ENCODE data around the gene PARD3B.
"Not testable (repeated sequence)": the region's sequence is repeated elsewhere in the genome, so short reads cannot be mapped to it uniquely, and the experiment has no call there.

Gene PARD3B

DNA sequence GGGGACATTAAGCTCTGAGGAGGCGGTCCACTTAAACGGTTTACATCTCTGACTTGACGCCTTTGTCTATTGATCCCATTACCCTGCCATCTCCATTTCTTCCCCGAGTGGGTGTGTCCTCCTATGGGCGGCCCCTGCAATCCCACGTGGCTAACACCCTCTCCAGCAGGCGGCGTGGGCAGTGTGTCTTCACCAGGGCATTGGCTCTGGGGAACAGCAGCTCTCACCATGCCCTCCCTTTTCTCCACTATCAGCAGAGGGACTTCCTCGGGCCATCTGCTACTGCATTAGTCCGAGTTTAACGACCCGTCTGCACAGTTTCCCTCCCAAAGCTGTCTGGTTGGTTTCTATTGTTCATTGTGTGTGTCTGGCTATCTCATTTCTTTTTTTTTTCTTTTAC is 625.1 kb downstream of the PARD3B start:
- DNase-seq = no peak

GRCh38 chr2:205171261-205171940 is 626.1 kb downstream of the PARD3B start:
- no peak for DNase-seq

DNA sequence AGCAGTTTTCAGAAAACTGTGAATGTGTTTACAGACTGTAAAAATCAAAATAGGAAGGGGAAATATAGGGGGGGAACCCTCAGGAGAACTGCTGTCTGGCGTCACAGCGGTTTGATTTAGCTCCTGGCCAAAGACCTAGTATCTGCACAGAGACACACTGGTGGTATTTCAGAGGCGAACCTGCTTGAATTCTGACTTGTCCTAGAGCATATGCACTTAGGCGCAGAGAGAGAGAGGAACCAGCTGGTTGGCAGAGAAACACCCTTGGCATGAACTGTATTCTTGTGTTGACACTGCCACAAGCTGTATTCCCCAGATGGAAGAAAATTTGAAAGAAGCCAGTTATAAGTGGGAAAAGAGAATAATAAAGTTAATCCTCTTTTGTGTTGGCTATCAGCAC is 630.6 kb downstream of the PARD3B start:
- DNase-seq = no peak

- no peak for DNase-seq
Observed at GRCh38 chr2:205176546-205176945, 631.3 kb downstream of the PARD3B start.

DNA sequence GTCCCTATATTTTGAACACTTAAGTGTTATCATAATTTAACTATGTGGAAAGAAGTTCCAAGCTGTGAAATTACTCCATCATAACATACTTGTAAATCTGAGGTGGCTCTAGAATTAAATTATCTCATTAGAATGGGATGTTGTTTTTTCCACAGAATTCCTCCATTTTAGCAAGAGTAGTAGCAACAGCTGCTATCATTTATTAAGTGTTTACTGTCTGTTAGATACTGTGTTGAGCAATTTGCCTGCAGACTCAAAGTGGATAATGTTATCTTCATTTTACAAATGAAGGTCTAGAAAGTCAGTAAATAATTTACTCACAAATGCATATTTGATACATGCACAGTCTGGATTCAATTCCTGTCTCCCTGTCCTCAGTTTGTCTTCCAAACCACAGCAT is 632.3 kb downstream of the PARD3B start:
- no peak for DNase-seq

DNA sequence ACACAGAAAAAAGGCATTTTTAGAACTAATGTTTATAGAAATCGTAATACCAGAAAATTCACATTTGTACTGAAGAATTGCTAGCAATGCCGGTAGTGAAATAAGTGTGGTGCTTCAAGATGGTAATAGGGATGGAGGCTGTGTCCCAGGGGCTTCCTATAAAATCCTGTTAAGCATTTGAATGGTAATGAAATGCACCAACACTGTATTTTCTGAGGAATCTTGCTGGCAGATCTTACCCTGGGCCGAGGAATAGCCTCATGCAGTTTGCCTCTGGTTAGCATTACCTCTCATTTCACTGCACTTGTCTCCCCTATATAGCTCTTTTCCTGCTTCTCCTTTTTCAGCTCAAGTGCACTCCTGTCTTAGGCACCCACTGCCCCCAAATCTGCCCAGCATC is 635.5 kb downstream of the PARD3B start:
- no peak for DNase-seq

GRCh38 chr2:205187731-205188130 is 642.5 kb downstream of the PARD3B start:
- no peak for DNase-seq

GRCh38 chr2:205188239-205189138 is 643.2 kb downstream of the PARD3B start:
- no peak for DNase-seq

- DNase-seq = no peak
Observed at GRCh38 chr2:205189301-205189700, 644.0 kb downstream of the PARD3B start.

DNA sequence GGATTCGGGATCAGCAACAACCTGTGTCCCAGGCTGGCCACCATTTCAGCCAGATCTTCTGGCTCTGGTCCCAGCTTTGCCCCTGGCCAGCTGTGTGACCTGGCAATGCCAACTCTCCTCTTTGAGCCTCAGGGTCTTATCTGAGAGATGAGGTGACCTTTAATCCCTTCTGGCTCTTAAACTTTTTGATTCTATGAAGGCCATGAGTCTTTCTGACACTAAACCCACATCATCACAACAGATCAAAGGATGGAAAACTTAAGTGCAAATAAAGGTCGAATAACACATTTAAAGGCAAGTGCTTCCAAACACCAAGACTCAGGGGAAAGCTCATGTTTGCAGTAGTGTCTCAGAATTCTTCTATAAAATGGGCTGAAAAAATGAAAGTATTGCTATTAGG is 645.3 kb downstream of the PARD3B start:
- no peak for DNase-seq

DNA sequence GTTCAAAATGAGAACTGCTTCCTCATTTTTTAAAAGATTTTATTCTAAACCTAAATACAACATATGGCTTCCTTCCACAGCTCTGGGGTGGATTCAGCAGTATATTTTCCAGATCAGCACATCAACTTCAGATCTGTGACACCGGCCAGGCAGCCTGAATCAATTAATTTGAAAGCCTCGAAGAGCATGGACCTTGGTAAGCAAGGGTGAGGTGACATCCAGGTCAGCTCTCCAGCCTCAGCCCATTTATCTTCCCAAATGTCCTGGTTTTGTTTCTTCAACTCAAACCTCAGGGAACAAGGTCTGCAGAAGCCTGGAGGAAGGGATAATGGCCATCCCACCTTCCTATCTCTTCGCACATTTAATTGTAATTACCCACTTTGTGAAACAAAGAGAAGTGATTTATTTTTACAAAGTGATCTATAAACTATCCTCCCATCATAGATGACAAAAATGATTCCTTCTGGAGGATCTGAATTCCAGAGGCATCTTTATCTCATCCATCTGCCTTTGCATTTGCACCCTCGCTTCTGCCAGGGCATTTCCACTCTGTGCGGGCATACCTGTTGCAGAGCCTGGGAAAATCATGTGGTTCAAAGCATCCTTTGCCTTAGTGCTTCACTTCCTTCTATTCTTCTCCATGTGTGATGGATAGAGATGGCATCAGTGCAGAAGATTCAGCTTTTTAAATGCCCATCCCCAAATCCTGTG is 648.0 kb downstream of the PARD3B start:
- DNase-seq = no peak

DNA sequence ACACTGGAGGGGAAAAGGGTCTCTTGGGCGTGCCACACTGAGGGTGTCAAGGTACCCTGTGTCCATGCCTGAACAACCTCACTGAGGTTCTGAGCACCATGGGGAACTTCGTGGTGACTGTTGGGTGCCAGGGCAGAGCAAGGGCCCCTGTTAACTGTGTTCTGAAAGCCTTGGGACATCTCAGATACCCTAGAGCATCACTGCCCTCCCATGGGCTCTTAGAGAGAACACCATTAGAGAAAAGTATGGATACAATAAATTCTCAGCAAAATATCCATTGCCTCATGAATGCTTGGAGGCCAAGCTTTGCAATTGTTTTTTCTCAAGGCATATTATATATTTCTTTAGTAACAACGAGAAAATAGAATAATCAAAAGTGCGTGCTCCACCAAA is 648.6 kb downstream of the PARD3B start:
- DNase-seq = no peak

- no peak for DNase-seq
Observed at GRCh38 chr2:205197468-205198139, 652.3 kb downstream of the PARD3B start.

- no peak for DNase-seq
Observed at GRCh38 chr2:205198140-205198525, 652.9 kb downstream of the PARD3B start.

- DNase-seq = no peak
Observed at GRCh38 chr2:205199165-205199850, 654.0 kb downstream of the PARD3B start.

DNA sequence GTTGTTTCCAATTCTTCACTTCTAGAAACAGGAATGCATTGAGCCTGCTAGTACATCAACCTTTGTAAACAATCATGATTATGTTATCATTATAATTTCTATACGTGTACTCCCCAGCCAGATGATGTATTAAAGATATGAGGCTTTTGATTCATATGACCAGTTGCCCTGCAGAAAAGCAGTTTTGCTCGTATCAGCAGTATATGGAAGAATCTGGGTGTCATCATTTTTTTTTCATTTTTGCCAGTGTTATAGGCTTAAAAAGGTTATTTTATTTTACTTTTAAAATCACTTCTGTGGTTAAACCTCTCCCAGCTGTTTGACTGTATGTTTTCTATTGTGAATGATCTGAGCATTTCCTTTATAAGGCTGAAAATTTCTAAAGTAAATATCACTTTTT is 665.2 kb downstream of the PARD3B start:
- no peak for DNase-seq

DNA sequence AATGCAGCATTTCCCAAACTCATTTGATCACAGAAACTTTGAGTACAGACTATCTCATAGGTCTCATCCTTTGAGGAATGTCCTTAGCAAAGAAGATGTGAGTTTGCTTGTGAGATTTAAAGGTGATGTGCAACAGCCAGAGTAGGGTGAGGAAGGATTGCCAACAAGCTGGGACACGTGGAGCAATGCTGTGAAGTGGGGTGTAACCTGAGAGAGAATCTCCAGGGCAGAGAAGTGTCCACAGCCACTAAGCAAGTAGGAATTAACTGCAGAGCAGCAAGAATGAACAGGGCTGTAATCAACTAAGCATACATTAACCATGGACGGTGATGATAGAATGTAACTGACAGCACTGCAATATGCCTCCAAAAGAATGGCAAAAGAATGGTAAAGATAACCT is 667.1 kb downstream of the PARD3B start:
- no peak for DNase-seq

GRCh38 chr2:205216092-205216491 is 670.8 kb downstream of the PARD3B start:
- DNase-seq = no peak

- DNase-seq = no peak
Observed at GRCh38 chr2:205216580-205216979, 671.3 kb downstream of the PARD3B start.

DNA sequence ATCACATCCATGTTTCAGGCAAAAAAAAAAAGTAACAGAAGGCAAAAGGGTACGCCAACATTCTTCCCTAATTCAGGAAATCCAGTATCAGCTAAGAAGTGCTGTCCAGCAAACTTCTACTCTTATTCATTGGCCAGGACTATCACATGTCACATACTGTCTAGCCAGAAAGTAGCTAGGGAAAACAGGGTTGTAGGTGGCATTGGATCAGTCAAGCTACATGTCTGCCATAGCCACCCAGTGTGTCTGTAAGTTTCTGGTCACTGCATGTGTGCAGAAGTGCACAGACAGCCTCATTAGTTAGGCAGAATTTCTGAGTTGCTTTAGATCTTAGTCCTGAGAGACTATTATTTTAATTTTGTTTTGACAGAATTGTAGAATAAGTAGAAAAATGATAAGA is 671.7 kb downstream of the PARD3B start:
- no peak for DNase-seq

GRCh38 chr2:205218056-205218455 is 672.8 kb downstream of the PARD3B start:
- DNase-seq = no peak

DNA sequence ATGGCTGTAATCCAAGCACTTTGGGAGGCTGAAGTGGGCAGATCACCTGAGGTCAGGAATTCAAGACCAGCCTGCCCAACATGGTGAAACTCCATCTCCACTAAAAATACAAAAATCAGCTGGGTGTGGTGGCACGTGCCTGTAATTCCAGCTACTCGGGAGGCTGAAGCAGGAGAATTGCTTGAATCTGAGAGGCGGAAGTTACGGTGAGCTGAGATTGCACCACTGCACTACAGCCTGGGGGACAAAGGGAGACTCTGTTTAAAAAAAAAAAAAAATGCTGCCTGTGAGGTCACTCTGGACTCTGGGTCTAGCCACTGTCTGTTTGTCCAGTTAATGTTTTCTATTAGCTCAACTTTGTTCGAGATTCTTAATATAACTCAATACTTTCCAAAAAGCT is 673.5 kb downstream of the PARD3B start:
- not testable (repeated sequence) for DNase-seq

DNA sequence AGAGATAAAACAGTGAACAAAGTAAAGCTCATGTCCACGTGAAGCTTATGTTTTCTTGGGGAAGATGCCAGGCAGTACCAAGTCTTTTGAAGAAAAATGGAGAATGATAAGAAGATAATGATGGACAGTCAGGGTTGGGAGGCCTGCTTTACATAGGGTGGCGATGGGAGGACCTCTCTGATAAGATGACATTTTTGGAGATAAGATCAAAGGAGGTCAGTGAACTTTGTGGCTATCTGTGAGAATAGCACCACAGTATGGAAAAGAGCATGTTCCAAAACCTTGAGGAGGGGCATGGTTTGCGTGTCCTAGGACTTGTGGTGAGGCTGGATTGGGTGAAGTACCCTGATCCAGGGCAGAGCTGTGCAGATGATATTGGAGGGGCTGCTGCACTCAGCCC is 675.3 kb downstream of the PARD3B start:
- DNase-seq = no peak

All from bone marrow (tissue), 2 donors.